Esophagus muscularis mucosa (tissue), 4 donors: ENCODE measurements around the gene SNCA. TPM values are rescaled to one million over a fixed set of nuclear protein-coding genes. Genes with fewer than 3 reads are reported as not detected.
A peak's percentile ranks its signal among the peaks of the same experiment; 100 is the strongest.

ENCODE experiments used
- DNase-seq: peaks from one replicate; pipeline ENCODE4 v3.0.0-alpha.2; 2017; ENCODE audit errors: extremely low spot score
- H3K27ac ChIP-seq, 4 donors: fragments of 200-600 bp; sonication (generic); replicated peaks in 1 of 4; 1 replicate in 3 of 4; 2 replicates in 1 of 4; pipeline ENCODE4 v1.5.1; 2016 to 2019; ENCODE audit warnings: mild to moderate bottlenecking in 1 of 4
- H3K27me3 ChIP-seq, 4 donors: fragments of 200-600 bp; sonication (generic); one replicate each; pipeline versions ENCODE4 v1.5.1 to v1.6.0; 2016 to 2019
- H3K36me3 ChIP-seq, 4 donors: fragments of 200-600 bp; sonication (generic); one replicate each; pipeline ENCODE4 v1.5.1; 2016 to 2019
- H3K4me1 ChIP-seq, 4 donors: fragments of 200-600 bp; sonication (generic); one replicate each; pipeline ENCODE4 v1.5.1; 2016 to 2019
- H3K4me3 ChIP-seq, 4 donors: fragments of 200-600 bp; sonication (generic); 1 replicate in 2 of 4; 2 replicates in 2 of 4; pipeline ENCODE4 v1.5.1; 2016 to 2019; ENCODE audit warnings: mild to moderate bottlenecking in 4 of 4, moderate library complexity in 1 of 4
- H3K9me3 ChIP-seq, 4 donors: fragments of 200-600 bp; sonication (generic); 1 replicate in 3 of 4; 2 replicates in 1 of 4; pipeline ENCODE4 v1.5.1; 2016 to 2019
- EP300 ChIP-seq: sonication (generic); formaldehyde crosslinking; IDR thresholded peaks from one replicate; pipeline ENCODE4 v1.6.1; 2017; ENCODE audit warnings: antibody characterized with exemption
- POLR2A ChIP-seq: fragments of 450-650 bp; IDR thresholded peaks from one replicate; pipeline ENCODE4 v1.6.1; 2017; ENCODE audit warnings: antibody characterized with exemption, moderate library complexity, mild to moderate bottlenecking, low read depth
- POLR2AphosphoS5 ChIP-seq, 2 donors: sonication (generic); formaldehyde crosslinking; IDR thresholded peaks; one replicate each; pipeline ENCODE4 v1.6.1; 2017; ENCODE audit warnings: antibody characterized with exemption in 2 of 2
- WGBS: methylation state at CpG from one replicate; pipeline ENCODE4 v1.1.5; 2018; 5-methylcytosine and 5-hydroxymethylcytosine counted together
- intact Hi-C: fragments of 100-400 bp; cut with DNase I; formaldehyde crosslinking; loops from one replicate; pipeline ENCODE4 v1.15.1; 2023
- total RNA-seq, 4 donors: library from RNA; depleted of rRNA; stranded (reverse); fragments of >200 nt; gene quantifications; one replicate each; pipeline versions ENCODE4 v1.1.0 to v1.2.1, GENCODE V29; 2016
- TF ChIP-seq, protein P1 (sequence below), 3 experiments: fragments of 200-600 bp in 2 of 3; fragments of 450-650 bp in 1 of 3; sonication (generic) in 2 of 3; IDR thresholded peaks; one replicate each; pipeline ENCODE4 v1.5.1; 2017 to 2019; ENCODE audit warnings: antibody characterized with exemption in 3 of 3, mild to moderate bottlenecking in 2 of 3, moderate library complexity in 1 of 3

SNCA gene
- total RNA-seq, 4 donors from 2014 or later, result 12.9 to 19.7 (median 17.6) TPM

DNA sequence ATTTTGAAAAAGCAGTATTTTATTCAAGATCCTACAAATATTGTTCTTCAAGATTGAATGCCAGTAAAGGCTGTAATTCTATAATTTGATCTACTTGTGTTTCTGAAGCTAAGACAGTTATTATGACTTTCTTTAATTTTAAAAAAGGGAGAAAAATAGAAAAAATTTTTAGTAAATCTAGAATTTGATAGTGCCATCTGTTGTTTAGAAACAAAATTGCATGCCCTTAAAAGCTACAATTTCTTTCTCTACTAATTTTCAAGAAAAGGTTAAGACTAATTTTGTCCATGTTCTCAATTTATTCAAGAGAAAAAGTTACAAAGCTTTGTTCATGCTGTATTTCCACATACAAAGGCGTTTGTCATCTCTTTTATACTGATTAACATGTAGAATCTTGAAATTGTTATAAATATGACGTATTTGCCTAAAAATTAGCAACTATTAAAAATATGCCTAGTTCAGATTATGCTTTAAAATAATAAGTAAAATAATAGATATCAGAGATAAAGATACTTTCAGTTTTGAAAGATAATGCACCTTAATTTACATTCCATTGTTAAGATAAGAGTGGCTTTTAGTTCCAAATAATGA is 32.1 kb upstream of the SNCA start:
- DNase-seq, result no peak
- no peaks in the 10 kb centered on the region for H3K9me3 ChIP-seq
- intact Hi-C loops, result no loop called here
- no peaks in the 10 kb centered on the region for H3K36me3 ChIP-seq
- H3K4me1 ChIP-seq, result no peaks in the 10 kb centered on the region
- TF ChIP-seq, protein P1, sequence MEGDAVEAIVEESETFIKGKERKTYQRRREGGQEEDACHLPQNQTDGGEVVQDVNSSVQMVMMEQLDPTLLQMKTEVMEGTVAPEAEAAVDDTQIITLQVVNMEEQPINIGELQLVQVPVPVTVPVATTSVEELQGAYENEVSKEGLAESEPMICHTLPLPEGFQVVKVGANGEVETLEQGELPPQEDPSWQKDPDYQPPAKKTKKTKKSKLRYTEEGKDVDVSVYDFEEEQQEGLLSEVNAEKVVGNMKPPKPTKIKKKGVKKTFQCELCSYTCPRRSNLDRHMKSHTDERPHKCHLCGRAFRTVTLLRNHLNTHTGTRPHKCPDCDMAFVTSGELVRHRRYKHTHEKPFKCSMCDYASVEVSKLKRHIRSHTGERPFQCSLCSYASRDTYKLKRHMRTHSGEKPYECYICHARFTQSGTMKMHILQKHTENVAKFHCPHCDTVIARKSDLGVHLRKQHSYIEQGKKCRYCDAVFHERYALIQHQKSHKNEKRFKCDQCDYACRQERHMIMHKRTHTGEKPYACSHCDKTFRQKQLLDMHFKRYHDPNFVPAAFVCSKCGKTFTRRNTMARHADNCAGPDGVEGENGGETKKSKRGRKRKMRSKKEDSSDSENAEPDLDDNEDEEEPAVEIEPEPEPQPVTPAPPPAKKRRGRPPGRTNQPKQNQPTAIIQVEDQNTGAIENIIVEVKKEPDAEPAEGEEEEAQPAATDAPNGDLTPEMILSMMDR (IDR thresholded peaks at IDR 0.05), result peak; percentile 25 to 64 (median 56)
- TF ChIP-seq POLR2AphosphoS5 (IDR thresholded peaks at IDR 0.05), result no peak
- TF ChIP-seq POLR2A, result no peak
- no peaks in the 10 kb centered on the region for H3K27me3 ChIP-seq
- H3K27ac ChIP-seq, result no peak overlapping the region
- no peak overlapping the region for H3K4me3 ChIP-seq
- 62% methylated on average over 2 of the region's 2 CpGs for WGBS

DNA sequence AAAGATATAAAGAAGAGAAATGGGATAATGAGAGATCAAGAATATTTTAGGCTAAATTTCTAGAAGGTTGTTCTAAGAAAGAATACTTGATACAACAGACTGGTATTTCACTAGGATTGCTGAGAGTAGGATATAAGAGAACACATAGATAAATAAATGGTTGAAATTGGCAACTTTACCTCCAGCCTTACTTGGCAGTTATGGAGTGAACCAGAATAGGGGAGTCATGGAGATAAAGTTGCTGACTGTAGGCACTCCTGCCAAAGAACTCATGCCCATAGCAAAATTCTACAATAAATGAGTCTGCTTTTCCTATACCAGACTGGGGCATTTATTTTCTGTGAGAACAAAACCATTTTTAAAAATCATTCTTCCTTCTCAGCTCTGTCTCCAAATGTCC is 31.3 kb upstream of the SNCA start:
- no peaks in the 10 kb centered on the region for H3K9me3 ChIP-seq

DNA sequence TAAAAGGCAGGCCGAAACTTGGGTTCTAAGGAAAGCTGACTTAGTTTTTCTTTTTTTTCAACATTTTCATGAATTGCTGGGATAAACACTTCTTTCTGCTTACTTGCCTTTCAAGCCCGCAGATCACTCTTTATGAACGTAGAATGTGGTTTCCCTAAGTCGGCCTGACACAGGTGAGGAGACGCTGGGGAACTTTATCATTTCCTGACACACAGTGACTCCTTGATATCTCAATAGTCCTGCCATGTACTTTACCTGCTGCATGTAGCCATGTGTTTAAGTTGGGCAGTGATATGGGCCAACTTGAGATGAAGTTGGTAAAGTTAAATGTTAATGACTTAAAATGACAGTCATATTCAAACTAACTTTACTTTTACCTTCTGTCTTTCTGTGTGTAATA is 26.6 kb upstream of the SNCA start:
- DNase-seq, result no peak
- intact Hi-C loops, result no loop called here
- Histone ChIP-seq H3K4me1 (no peaks in the 10 kb centered on the region), H3K9me3 (no peaks in the 10 kb centered on the region), H3K27ac (no peak overlapping the region), H3K36me3 (no peaks in the 10 kb centered on the region), H3K27me3 (no peaks in the 10 kb centered on the region), H3K4me3 (no peak overlapping the region)
- 80% methylated on average over 5 of the region's 5 CpGs for WGBS
- TF ChIP-seq POLR2A (no peak), POLR2AphosphoS5 (IDR thresholded peaks at IDR 0.05) (no peak)
- TF ChIP-seq, protein P1 (IDR thresholded peaks at IDR 0.05), result no peak

More for the DNA sequence above, 31.3 kb upstream of the SNCA start:
- intact Hi-C loops, result no loop called here
- no peaks in the 10 kb centered on the region for H3K4me1 ChIP-seq
- no peak overlapping the region for H3K4me3 ChIP-seq
- TF ChIP-seq POLR2A (no peak), EP300 (no peak), POLR2AphosphoS5 (IDR thresholded peaks at IDR 0.05) (no peak)
- TF ChIP-seq, protein P1 (IDR thresholded peaks at IDR 0.05), result no peak
- DNase-seq, result no peak
- H3K27ac ChIP-seq, result no peak overlapping the region
- no peaks in the 10 kb centered on the region for H3K36me3 ChIP-seq
- H3K27me3 ChIP-seq, result no peaks in the 10 kb centered on the region

DNA sequence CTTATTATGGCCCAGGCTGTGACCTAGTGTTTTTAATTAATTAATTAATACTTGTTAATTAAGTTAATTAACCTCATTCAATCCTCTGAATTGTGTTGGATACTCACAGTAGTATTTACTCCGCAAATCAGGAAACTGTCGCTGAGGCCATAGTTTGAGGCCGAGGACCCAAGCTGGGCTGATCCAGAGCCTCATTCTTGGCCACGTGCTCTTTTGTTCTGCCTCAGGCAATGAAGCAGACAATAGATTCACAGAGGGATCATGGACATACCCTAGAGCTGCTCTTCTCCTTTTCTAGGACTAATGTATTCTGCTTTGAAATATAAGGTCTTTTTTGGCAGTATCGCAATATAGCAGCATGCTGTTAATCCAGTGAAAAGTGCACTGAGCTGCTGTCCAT is 24.0 kb upstream of the SNCA start:
- no peaks in the 10 kb centered on the region for H3K9me3 ChIP-seq
- no peaks in the 10 kb centered on the region for H3K4me1 ChIP-seq
- no peak overlapping the region for H3K4me3 ChIP-seq
- DNase-seq, result no peak
- intact Hi-C loops, result no loop called here
- no peak overlapping the region for H3K27ac ChIP-seq
- H3K27me3 ChIP-seq, result no peaks in the 10 kb centered on the region
- H3K36me3 ChIP-seq, result no peaks in the 10 kb centered on the region
- 90% methylated on average over 5 of the region's 5 CpGs for WGBS
- no peak for TF ChIP-seq EP300
- TF ChIP-seq POLR2AphosphoS5 (IDR thresholded peaks at IDR 0.05), result no peak
- no peak for TF ChIP-seq POLR2A
- TF ChIP-seq, protein P1 (IDR thresholded peaks at IDR 0.05), result no peak

DNA sequence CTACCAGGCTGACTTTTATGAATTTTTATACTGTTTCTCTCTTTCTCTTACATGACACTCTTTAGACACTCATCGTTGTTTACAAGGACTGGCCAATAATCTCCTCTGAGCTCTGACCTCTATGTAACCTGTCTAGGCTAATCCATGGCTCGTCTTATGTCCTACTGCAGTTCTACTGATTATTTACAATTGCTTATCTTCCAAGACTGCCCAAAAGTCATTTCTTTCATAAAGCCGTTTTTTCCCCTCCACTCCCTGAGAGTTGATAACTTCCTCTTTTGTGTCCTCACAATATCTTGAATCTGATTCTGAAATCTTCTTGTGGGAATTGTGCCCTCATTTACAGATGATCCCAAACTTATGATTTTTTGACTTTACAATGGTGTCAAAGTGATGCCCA is 18.3 kb upstream of the SNCA start:
- intact Hi-C loops, result no loop called here
- Histone ChIP-seq H3K4me3 (no peak overlapping the region), H3K4me1 (no peaks in the 10 kb centered on the region), H3K27me3 (no peaks in the 10 kb centered on the region), H3K9me3 (no peaks in the 10 kb centered on the region), H3K27ac (no peak overlapping the region), H3K36me3 (no peaks in the 10 kb centered on the region)
- no peak for TF ChIP-seq POLR2AphosphoS5 (IDR thresholded peaks at IDR 0.05)
- no peak for TF ChIP-seq POLR2A
- TF ChIP-seq, protein P1 (IDR thresholded peaks at IDR 0.05), result no peak
- no peak for TF ChIP-seq EP300
- DNase-seq, result no peak
- WGBS, result 68% methylated on average over 3 of the region's 3 CpGs
